ENCODE measurements around the gene KNTC1. TPM values are rescaled to one million over a fixed set of nuclear protein-coding genes. Genes with fewer than 3 reads are reported as not detected.

KNTC1 gene
- total RNA-seq, 1 experiment from 2014 or later: 71.3 TPM

DNA sequence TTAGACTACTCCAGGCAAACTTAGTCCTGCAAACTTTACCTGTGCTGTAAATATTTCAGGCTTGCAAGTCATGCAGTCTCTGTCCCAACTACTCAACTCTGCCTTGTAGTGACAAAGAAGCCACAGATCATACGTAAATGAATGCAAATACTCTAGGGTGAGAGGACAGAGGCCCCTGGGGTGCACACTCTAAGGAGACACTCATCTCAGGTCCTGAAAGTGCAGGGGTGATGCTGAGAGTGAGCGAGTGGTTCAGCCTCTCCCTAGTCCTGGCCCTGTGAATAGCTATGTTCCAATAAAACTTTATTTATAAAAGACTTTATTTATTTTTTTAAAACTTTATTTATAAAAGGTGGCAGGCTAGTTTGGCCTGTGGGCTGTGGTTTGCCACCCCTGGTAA lies 141.2 kb downstream of the KNTC1 start:
- Histone ChIP-seq H3K4ac (ENCODE audit: low read depth, low read length) (no peak overlapping the region), H3K9ac (ENCODE audit: extremely low read depth, insufficient read length, low read length) (no peak overlapping the region), H4K8ac (replicated peaks; ENCODE audit: insufficient read length, low read depth, low read length) (no peak overlapping the region), H3K79me1 (ENCODE audit: insufficient read depth, low read depth, low read length, poor library complexity, severe bottlenecking) (no peaks in the 10 kb centered on the region), H3K4me2 (ENCODE audit: insufficient read depth, insufficient read length, low read length) (no peak overlapping the region), H3K9me3 (ENCODE audit: control insufficient read depth, low read depth, low read length) (no peaks in the 10 kb centered on the region), H2AFZ (ENCODE audit: low read length) (no peak overlapping the region), H2BK12ac (ENCODE audit: insufficient read length, low read depth, low read length) (no peak overlapping the region), H2BK15ac (ENCODE audit: low read depth, low read length) (no peak overlapping the region), H3K56ac (ENCODE audit: insufficient read length, low read depth, low read length) (no peak overlapping the region), H3K23me2 (ENCODE audit: insufficient read length, low read depth, low read length, poor library complexity, severe bottlenecking) (no peaks in the 10 kb centered on the region), H3K4me1 (ENCODE audit: insufficient read depth, low read length) (peaks cover 3% of the 10 kb centered on the region; the same call in 1 of the 2 replicates), H3K27me3 (ENCODE audit: insufficient read depth, low read length) (no peaks in the 10 kb centered on the region), H3K18ac (ENCODE audit: insufficient read length, low read depth, low read length) (no peak overlapping the region), H3T11ph (ENCODE audit: low read length) (no peak overlapping the region), H4K20me1 (ENCODE audit: control insufficient read depth, insufficient read depth, insufficient read length) (no peaks in the 10 kb centered on the region), H2BK5ac (ENCODE audit: insufficient read length, low read length) (no peak overlapping the region), H2BK120ac (ENCODE audit: low read depth, low read length, poor library complexity, severe bottlenecking) (no peak overlapping the region), H3K79me2 (ENCODE audit: insufficient read depth, low read length) (no peaks in the 10 kb centered on the region), H3K23ac (ENCODE audit: insufficient read length, low read depth, low read length) (no peak overlapping the region), H4K5ac (ENCODE audit: insufficient read length, low read depth, low read length) (no peak overlapping the region), H3K14ac (ENCODE audit: insufficient read depth, low read length) (no peak overlapping the region), H2BK20ac (ENCODE audit: low read depth, low read length, poor library complexity, severe bottlenecking) (no peak overlapping the region), H4K91ac (ENCODE audit: insufficient read length, low read depth, low read length) (no peak overlapping the region), H3K27ac (ENCODE audit: insufficient read length, low read depth, low read length) (no peak overlapping the region), H2AK5ac (ENCODE audit: insufficient read length, low read length) (no peak overlapping the region)
- no peaks in the 10 kb centered on the region for H3K36me3 Mint-ChIP-seq (ENCODE audit: insufficient read depth in 1 of 3, low read depth in 3 of 3)
- H3K27ac Mint-ChIP-seq: peak overlapping the region; percentile 5 to 80 (median 30); a peak in 4 of 7 replicates
- no peaks in the 10 kb centered on the region; the same call in 1 of the 2 replicates for H3K27me3 Mint-ChIP-seq (ENCODE audit: low read depth)
- WGBS (ENCODE audit: extremely low coverage, insufficient read length, low lambda C conversion rate): no CpG with 5 or more reads among the region's 2 CpGs
- peaks cover 9 to 15% of the 10 kb centered on the region in 2 experiments for H3K4me1 Mint-ChIP-seq
- TF ChIP-seq, protein P1, sequence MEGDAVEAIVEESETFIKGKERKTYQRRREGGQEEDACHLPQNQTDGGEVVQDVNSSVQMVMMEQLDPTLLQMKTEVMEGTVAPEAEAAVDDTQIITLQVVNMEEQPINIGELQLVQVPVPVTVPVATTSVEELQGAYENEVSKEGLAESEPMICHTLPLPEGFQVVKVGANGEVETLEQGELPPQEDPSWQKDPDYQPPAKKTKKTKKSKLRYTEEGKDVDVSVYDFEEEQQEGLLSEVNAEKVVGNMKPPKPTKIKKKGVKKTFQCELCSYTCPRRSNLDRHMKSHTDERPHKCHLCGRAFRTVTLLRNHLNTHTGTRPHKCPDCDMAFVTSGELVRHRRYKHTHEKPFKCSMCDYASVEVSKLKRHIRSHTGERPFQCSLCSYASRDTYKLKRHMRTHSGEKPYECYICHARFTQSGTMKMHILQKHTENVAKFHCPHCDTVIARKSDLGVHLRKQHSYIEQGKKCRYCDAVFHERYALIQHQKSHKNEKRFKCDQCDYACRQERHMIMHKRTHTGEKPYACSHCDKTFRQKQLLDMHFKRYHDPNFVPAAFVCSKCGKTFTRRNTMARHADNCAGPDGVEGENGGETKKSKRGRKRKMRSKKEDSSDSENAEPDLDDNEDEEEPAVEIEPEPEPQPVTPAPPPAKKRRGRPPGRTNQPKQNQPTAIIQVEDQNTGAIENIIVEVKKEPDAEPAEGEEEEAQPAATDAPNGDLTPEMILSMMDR (conservative IDR thresholded peaks at IDR 0.05): no peak
- peaks cover 0 to 3% of the 10 kb centered on the region in 2 experiments; a peak in 1 of 5 replicates for H3K9me3 Mint-ChIP-seq
- DNase-seq: peak; percentile 42
- no peak overlapping the region for H3K4me3 Mint-ChIP-seq

Measured in H9 (cell line).